BLaER1 (cell line): Measurements from ENCODE around the gene RFX1.
"Not testable (repeated sequence)": the region's sequence is repeated elsewhere in the genome, so short reads cannot be mapped to it uniquely, and the experiment has no call there.

Experiments used
- H3K27ac ChIP-seq: shearing (Covaris generic); formaldehyde crosslinking; 2 replicates; pipeline ENCODE4 v1.8.1; 2022
- H3K27me3 ChIP-seq: shearing (Covaris generic); formaldehyde crosslinking; 2 replicates; pipeline ENCODE4 v1.8.1; 2022
- H3K36me3 ChIP-seq: shearing (Covaris generic); formaldehyde crosslinking; 2 replicates; pipeline ENCODE4 v1.8.1; 2022
- H3K4me1 ChIP-seq: shearing (Covaris generic); formaldehyde crosslinking; 2 replicates; pipeline ENCODE4 v1.8.1; 2022
- H3K4me2 ChIP-seq: shearing (Covaris generic); formaldehyde crosslinking; 2 replicates; pipeline ENCODE4 v1.8.1; 2022
- H3K4me3 ChIP-seq: shearing (Covaris generic); formaldehyde crosslinking; 2 replicates; pipeline ENCODE4 v1.8.1; 2022
- H3K9ac ChIP-seq: shearing (Covaris generic); formaldehyde crosslinking; 2 replicates; pipeline ENCODE4 v1.8.1; 2022
- H3K9me3 ChIP-seq: shearing (Covaris generic); formaldehyde crosslinking; 2 replicates; pipeline ENCODE4 v1.8.1; 2022
- H4K20me1 ChIP-seq: shearing (Covaris generic); formaldehyde crosslinking; 2 replicates; pipeline ENCODE4 v1.8.1; 2022
- Cebpa-rat ChIP-seq: shearing (Covaris generic); IDR thresholded peaks from 2 replicates; pipeline ENCODE4 v1.8.1; 2022

Gene RFX1

DNA sequence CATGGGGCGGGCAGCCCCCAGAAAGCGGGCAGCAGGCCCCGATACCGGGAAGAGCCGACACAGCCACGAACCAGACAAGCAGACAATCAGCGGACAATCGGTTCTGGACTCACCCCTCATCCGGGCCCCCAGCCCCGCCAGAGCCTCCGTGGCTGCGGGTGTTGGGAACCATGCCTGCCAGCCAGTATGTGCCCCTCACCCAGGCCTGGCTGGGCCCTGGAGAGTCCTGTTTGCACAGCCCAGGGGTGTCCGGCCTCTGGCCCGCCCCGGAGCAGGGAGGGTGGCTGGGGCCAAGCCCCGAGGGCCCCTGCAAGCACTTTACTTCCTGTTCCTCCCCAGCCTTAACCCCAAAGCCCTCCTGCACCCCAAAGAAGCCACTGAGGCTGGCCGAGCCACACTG, 75.7 kb downstream of the RFX1 start:
- Histone ChIP-seq H3K27ac (no peak overlapping the region), H3K9ac (no peak overlapping the region), H3K27me3 (no peaks in the 10 kb centered on the region), H4K20me1 (no peaks in the 10 kb centered on the region), H3K4me3 (no peak overlapping the region), H3K4me2 (no peak overlapping the region), H3K9me3 (no peaks in the 10 kb centered on the region), H3K4me1 (no peaks in the 10 kb centered on the region), H3K36me3 (peaks cover 54% of the 10 kb centered on the region)
- no peak for TF ChIP-seq Cebpa-rat

- Histone ChIP-seq H4K20me1 (no peaks in the 10 kb centered on the region), H3K4me1 (no peaks in the 10 kb centered on the region), H3K9ac (no peak overlapping the region), H3K27ac (no peak overlapping the region), H3K4me3 (no peak overlapping the region), H3K27me3 (no peaks in the 10 kb centered on the region), H3K36me3 (peaks cover 58% of the 10 kb centered on the region), H3K4me2 (no peak overlapping the region), H3K9me3 (no peaks in the 10 kb centered on the region)
- no peak for TF ChIP-seq Cebpa-rat
Measured at GRCh38 chr19:13929956-13930355, 76.2 kb downstream of the RFX1 start.

GRCh38 chr19:13929340-13929739, 76.8 kb downstream of the RFX1 start:
- no peak overlapping the region for H3K4me2 ChIP-seq
- no peaks in the 10 kb centered on the region for H3K4me1 ChIP-seq
- no peaks in the 10 kb centered on the region for H3K27me3 ChIP-seq
- H3K9ac ChIP-seq, result no peak overlapping the region
- no peaks in the 10 kb centered on the region for H3K9me3 ChIP-seq
- no peak overlapping the region for H3K27ac ChIP-seq
- peaks cover 64% of the 10 kb centered on the region for H3K36me3 ChIP-seq
- H3K4me3 ChIP-seq, result no peak overlapping the region
- no peaks in the 10 kb centered on the region for H4K20me1 ChIP-seq
- TF ChIP-seq Cebpa-rat, result no peak

DNA sequence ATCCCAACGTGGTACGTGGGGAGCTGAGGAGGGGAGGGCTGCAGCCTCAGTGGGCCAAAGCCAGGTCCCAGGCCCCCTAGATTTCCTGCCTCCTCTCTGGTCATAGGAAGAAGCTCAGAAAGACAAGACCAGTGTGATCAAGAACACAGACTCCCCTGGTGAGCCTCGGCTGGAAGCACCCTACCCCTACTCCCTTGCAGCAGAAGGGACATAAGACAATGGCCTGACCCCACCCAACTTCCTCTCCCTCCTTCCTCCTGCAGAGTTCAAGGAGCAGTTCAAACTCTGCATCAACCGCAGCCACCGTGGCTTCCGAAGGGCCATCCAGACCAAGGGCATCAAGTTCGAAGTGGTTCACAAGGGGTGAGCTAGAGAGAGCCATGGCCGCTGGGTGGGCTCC, 79.4 kb downstream of the RFX1 start:
- Histone ChIP-seq H3K36me3 (peaks cover 89% of the 10 kb centered on the region), H3K27me3 (no peaks in the 10 kb centered on the region), H3K4me1 (no peaks in the 10 kb centered on the region), H3K4me3 (no peak overlapping the region), H3K9me3 (no peaks in the 10 kb centered on the region), H3K27ac (no peak overlapping the region), H3K9ac (no peak overlapping the region), H3K4me2 (no peak overlapping the region), H4K20me1 (no peaks in the 10 kb centered on the region)
- TF ChIP-seq Cebpa-rat, result no peak

DNA sequence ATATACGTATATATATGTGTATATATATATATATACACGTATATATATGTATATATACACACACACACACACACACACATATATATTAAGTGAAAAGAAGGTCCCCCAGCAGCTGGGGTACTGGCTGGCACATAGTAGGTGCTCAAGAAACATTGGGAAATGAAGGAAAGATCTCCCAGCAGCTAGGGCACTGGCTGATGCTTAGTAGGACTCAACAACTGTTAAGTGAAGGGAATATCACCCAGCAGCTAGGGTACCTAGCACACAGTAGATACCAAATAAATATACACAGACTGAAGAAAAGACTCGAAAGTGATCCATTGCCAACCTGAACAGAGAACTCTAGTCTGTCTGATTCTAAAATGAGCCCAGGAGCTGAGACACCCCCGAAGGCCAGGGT, 80.1 kb downstream of the RFX1 start:
- Histone ChIP-seq H3K27ac (no peak overlapping the region), H4K20me1 (no peaks in the 10 kb centered on the region), H3K4me1 (no peaks in the 10 kb centered on the region), H3K27me3 (no peaks in the 10 kb centered on the region), H3K36me3 (peaks cover 89% of the 10 kb centered on the region), H3K9ac (no peak overlapping the region), H3K4me3 (no peak overlapping the region), H3K9me3 (peaks cover 2% of the 10 kb centered on the region), H3K4me2 (no peak overlapping the region)
- TF ChIP-seq Cebpa-rat, result no peak

GRCh38 chr19:13923194-13923987, 82.7 kb downstream of the RFX1 start:
- H3K27me3 ChIP-seq, result no peaks in the 10 kb centered on the region
- H3K4me1 ChIP-seq, result no peaks in the 10 kb centered on the region
- no peak for TF ChIP-seq Cebpa-rat
- H4K20me1 ChIP-seq, result no peaks in the 10 kb centered on the region
- no peak overlapping the region for H3K9ac ChIP-seq
- no peak overlapping the region for H3K4me2 ChIP-seq
- H3K9me3 ChIP-seq, result peaks cover 8% of the 10 kb centered on the region
- H3K27ac ChIP-seq, result no peak overlapping the region
- peaks cover 95% of the 10 kb centered on the region for H3K36me3 ChIP-seq
- H3K4me3 ChIP-seq, result no peak overlapping the region

DNA sequence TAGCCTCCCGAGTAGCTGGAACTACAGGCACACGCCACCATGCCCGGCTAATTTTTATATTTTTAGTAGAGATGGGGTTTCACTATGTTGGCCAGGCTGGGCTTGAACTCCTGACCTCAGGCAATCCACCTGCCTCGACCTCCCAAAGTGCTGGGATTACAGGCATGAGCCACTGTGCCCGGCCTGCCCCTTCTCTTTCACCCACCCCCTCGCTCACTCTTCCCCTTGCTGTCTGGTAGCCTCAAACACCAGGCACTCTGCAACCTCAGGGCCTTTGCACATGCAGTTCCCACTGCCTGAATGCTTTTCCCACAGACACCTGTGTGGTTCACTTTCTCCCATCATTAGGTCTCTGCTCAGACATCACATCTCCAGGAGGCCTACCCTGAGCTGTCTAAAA, 84.0 kb downstream of the RFX1 start:
- H4K20me1 ChIP-seq, H3K27me3 ChIP-seq, H3K27ac ChIP-seq, H3K9me3 ChIP-seq, H3K4me2 ChIP-seq, H3K4me3 ChIP-seq, H3K4me1 ChIP-seq, H3K9ac ChIP-seq: not testable (repeated sequence)
- H3K36me3 ChIP-seq, result peaks cover 95% of the 10 kb centered on the region

- peaks cover 93% of the 10 kb centered on the region for H3K36me3 ChIP-seq
- no peaks in the 10 kb centered on the region for H3K27me3 ChIP-seq
- no peak overlapping the region for H3K9ac ChIP-seq
- H3K27ac ChIP-seq, result no peak overlapping the region
- TF ChIP-seq Cebpa-rat, result no peak
- no peak overlapping the region for H3K4me2 ChIP-seq
- no peak overlapping the region for H3K4me3 ChIP-seq
- peaks cover 8% of the 10 kb centered on the region for H3K9me3 ChIP-seq
- no peaks in the 10 kb centered on the region for H4K20me1 ChIP-seq
- no peaks in the 10 kb centered on the region for H3K4me1 ChIP-seq
Measured at GRCh38 chr19:13920940-13921747, 85.0 kb downstream of the RFX1 start.

DNA sequence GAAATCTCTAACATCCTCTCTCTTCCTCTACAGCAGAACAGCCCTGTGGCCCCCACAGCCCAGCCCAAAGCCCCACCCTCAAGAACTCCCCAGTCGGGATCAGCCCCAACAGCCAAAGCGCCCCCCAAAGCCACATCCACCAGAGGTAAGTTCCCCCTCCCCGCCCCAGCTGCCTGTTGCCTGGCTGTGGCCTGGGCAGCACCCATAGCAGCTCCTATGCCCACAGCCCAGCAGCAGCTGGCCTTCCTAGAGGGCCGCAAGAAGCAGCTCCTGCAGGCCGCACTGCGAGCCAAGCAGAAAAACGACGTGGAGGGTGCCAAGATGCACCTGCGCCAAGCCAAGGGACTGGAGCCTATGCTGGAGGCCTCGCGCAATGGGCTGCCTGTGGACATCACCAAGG, 85.6 kb downstream of the RFX1 start:
- H4K20me1 ChIP-seq, result no peaks in the 10 kb centered on the region
- no peak overlapping the region for H3K4me2 ChIP-seq
- TF ChIP-seq Cebpa-rat, result no peak
- H3K4me1 ChIP-seq, result no peaks in the 10 kb centered on the region
- H3K9me3 ChIP-seq, result peaks cover 8% of the 10 kb centered on the region
- H3K27ac ChIP-seq, result no peak overlapping the region
- H3K36me3 ChIP-seq, result peaks cover 95% of the 10 kb centered on the region
- H3K9ac ChIP-seq, result no peak overlapping the region
- no peaks in the 10 kb centered on the region for H3K27me3 ChIP-seq
- H3K4me3 ChIP-seq, result no peak overlapping the region

DNA sequence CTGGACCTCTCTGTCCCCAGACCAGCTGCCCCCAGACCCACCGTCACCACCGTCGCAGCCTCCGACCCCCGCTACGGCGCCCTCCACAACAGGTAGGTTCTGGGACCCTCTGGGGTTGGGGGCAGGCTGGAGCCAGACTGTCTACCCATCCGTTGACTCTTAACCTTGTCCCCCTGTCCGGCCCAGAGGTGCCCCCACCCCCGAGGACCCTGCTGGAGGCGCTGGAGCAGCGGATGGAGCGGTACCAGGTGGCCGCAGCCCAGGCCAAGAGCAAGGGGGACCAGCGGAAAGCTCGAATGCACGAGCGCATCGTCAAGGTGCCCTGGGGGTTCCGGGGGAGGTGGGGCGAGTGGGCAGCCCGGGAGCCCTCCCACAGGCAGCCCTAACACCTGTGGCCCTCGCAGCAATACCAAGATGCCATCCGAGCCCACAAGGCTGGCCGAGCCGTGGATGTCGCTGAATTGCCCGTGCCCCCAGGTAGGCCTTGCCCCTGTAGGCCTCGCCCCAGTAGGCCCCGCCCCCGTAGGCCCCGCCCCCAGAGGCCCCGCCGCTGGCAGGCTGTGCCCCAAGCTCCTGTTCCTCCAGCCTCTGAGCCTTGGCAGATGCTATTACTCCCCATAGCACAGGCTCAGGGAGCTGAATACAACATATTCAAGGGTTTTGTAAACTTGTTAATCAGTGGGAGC, 87.3 kb downstream of the RFX1 start:
- H3K36me3 ChIP-seq, result peaks cover 96% of the 10 kb centered on the region
- TF ChIP-seq Cebpa-rat, result no peak
- no peak overlapping the region for H3K4me3 ChIP-seq

More for the DNA sequence above, 87.3 kb downstream of the RFX1 start:
- peaks cover 8% of the 10 kb centered on the region for H3K9me3 ChIP-seq
- H3K27me3 ChIP-seq, result no peaks in the 10 kb centered on the region
- no peak overlapping the region for H3K27ac ChIP-seq
- no peaks in the 10 kb centered on the region for H4K20me1 ChIP-seq
- H3K9ac ChIP-seq, result no peak overlapping the region
- no peaks in the 10 kb centered on the region for H3K4me1 ChIP-seq
- no peak overlapping the region for H3K4me2 ChIP-seq
